ENCODE measurements around the gene CRKL. TPM values are rescaled to one million over a fixed set of nuclear protein-coding genes. Genes with fewer than 3 reads are reported as not detected.
A peak's percentile ranks its signal among the peaks of the same experiment; 100 is the strongest.

Gene CRKL
- total and polyA plus RNA-seq, 8 donors, result 9.1 to 29.4 (median 18.3) TPM

- intact Hi-C loops (cut with DNase I), result no loop called here
- no peak for TF ChIP-seq CTCF (IDR thresholded peaks at IDR 0.05)
- no peak for FAIRE-seq
- Histone ChIP-seq H3K36me3 (peaks cover 0 to 16% (median 5%) of the 10 kb centered on the region in 3 donors), H3K4me3 (no peak overlapping the region), H3K27ac (no peak overlapping the region), H3K9me3 (no peaks in the 10 kb centered on the region), H3K4me1 (peaks cover 0 to 13% (median 10%) of the 10 kb centered on the region in 3 donors), H3K27me3 (no peaks in the 10 kb centered on the region)
- peak in 2 of 6 donors; percentile 44 to 72 for DNase-seq
- 84 to 86% methylated on average over 13 of the region's 13 CpGs for WGBS, 2 donors
- ATAC-seq, result no peak
These were observed 80.5 kb downstream of the CRKL start for GRCh38 chr22:20997536-20998257.

- peaks cover 0 to 21% (median 19%) of the 10 kb centered on the region in 3 donors for H3K4me1 ChIP-seq
- DNase-seq (no peak), ATAC-seq (no peak), FAIRE-seq (no peak)
- no peak overlapping the region for H3K4me3 ChIP-seq
- H3K36me3 ChIP-seq, result peaks cover 0 to 13% (median 5%) of the 10 kb centered on the region in 3 donors
- no peaks in the 10 kb centered on the region for H3K27me3 ChIP-seq
- 72 to 74% methylated on average over 7 of the region's 7 CpGs for WGBS, 2 donors
- TF ChIP-seq CTCF (IDR thresholded peaks at IDR 0.05), result no peak
- H3K27ac ChIP-seq, result no peak overlapping the region
- no peaks in the 10 kb centered on the region for H3K9me3 ChIP-seq
- intact Hi-C loops (cut with DNase I), result no loop called here
These were observed 81.5 kb downstream of the CRKL start for GRCh38 chr22:20998411-20999336.

GRCh38 chr22:20999350-21000206 is 82.4 kb downstream of the CRKL start:
- peaks cover 0 to 13% (median 5%) of the 10 kb centered on the region in 3 donors for H3K36me3 ChIP-seq
- intact Hi-C loops (cut with DNase I), result no loop called here
- peak overlapping the region in 2 of 4 donors; percentile 60 to 72 for H3K4me3 ChIP-seq
- no peak for ATAC-seq
- peaks cover 0 to 24% (median 22%) of the 10 kb centered on the region in 3 donors for H3K4me1 ChIP-seq
- no peak for FAIRE-seq
- 91 to 94% methylated on average over 24 to 27 of the region's 27 CpGs for WGBS, 2 donors
- no peaks in the 10 kb centered on the region for H3K27me3 ChIP-seq
- no peak overlapping the region for H3K27ac ChIP-seq
- peak in 4 of 6 donors; percentile 25 to 81 (median 58) for DNase-seq
- no peaks in the 10 kb centered on the region for H3K9me3 ChIP-seq
- TF ChIP-seq CTCF (IDR thresholded peaks at IDR 0.05), result no peak

- TF ChIP-seq CTCF (IDR thresholded peaks at IDR 0.05), result no peak
These were observed 83.2 kb downstream of the CRKL start for GRCh38 chr22:21000207-21000986.

More at GRCh38 chr22:21000207-21000986, 83.2 kb downstream of the CRKL start:
- H3K9me3 ChIP-seq, result no peaks in the 10 kb centered on the region
- H3K4me1 ChIP-seq, result peaks cover 0 to 24% (median 22%) of the 10 kb centered on the region in 3 donors
- peaks cover 0 to 13% (median 5%) of the 10 kb centered on the region in 3 donors for H3K36me3 ChIP-seq
- WGBS, 2 donors, result 41 to 44% methylated on average over 21 to 22 of the region's 22 CpGs
- ATAC-seq (no peak), FAIRE-seq (no peak), DNase-seq (peak in 1 of 6 donors; percentile 54)
- peak overlapping the region in 3 of 4 donors; percentile 60 to 74 (median 72) for H3K4me3 ChIP-seq
- peak overlapping the region in 3 of 4 donors; percentile 98 to 99 (median 99) for H3K27ac ChIP-seq
- intact Hi-C loops (cut with DNase I), result no loop called here
- no peaks in the 10 kb centered on the region for H3K27me3 ChIP-seq
